A549 (cell line): ENCODE measurements around the gene ANXA2.
A peak's percentile ranks its signal among the peaks of the same experiment; 100 is the strongest.

Source experiments
- CTCF ChIP-seq: fragments of >200 bp; sonication (Bioruptor Twin); formaldehyde crosslinking; IDR thresholded peaks from 3 replicates; pipeline ENCODE4 v1.5.1; 2016
- ELK1 ChIP-seq: fragments of 150-350 bp; IDR thresholded peaks from 2 replicates; pipeline ENCODE4 v1.6.1; 2014; ENCODE audit warnings: low read depth, mild to moderate bottlenecking, low read length
- JUN ChIP-seq, 2 experiments: fragments of >200 bp; sonication (Bioruptor Twin); formaldehyde crosslinking; IDR thresholded peaks; 2 replicates in 1 of 2; 3 replicates in 1 of 2; pipeline ENCODE4 v1.6.1; 2016 to 2017
- POLR2A ChIP-seq: IDR thresholded peaks from 2 replicates; pipeline ENCODE4 v1.6.1; 2012; ENCODE audit warnings: mild to moderate bottlenecking, low read length
- SMC3 ChIP-seq: fragments of >200 bp; sonication (Bioruptor Twin); formaldehyde crosslinking; IDR thresholded peaks from 3 replicates; pipeline ENCODE4 v1.6.1; 2018; ENCODE audit warnings: inconsistent platforms

- no peak for TF ChIP-seq CTCF
- TF ChIP-seq POLR2A: no peak
- TF ChIP-seq ELK1: no peak
- peak; percentile 97 to 98 for TF ChIP-seq JUN (IDR thresholded peaks at IDR 0.05)
- TF ChIP-seq SMC3: peak; percentile 47; the same call in 2 of the 3 replicates
Observed at GRCh38 chr15:60379525-60380274, 18.1 kb downstream of the ANXA2 start.
